Cardiac septum (tissue), 1 donor: Measurements from ENCODE around the gene F13B. TPM values are rescaled to one million over a fixed set of nuclear protein-coding genes. Genes with fewer than 3 reads are reported as not detected.
"Not testable (repeated sequence)": the region's sequence is repeated elsewhere in the genome, so short reads cannot be mapped to it uniquely, and the experiment has no call there.

Experiments used
- DNase-seq: peaks from one replicate; pipeline ENCODE4 v3.0.0-alpha.2; 2020; ENCODE audit warnings: low spot score
- intact Hi-C: fragments of 100-400 bp; cut with DNase I; formaldehyde crosslinking; loops from one replicate; pipeline ENCODE4 v1.14.0; 2022
- total RNA-seq: library from RNA; stranded (reverse); fragmentation: NEBNext Ultra II Directional; extraction: Animal tissue kit (Norgen Biotek cat#: 25700); gene quantifications from one replicate; pipeline ENCODE4 v1.2.1, GENCODE V29; 2021
- donor health status: DM: no; HTN: no; CAD: no.

Gene F13B
- total RNA-seq, 1 donor from 2014 or later, result not detected

GRCh38 chr1:196991919-196992651 is 75.0 kb downstream of the F13B start:
- intact Hi-C loops, DNase-seq: not testable (repeated sequence)

Other genes with a start within 250 kb of the F13B start
- gene CFHR1, start 247.5 kb downstream of the F13B start, total RNA-seq, result not detected
- not detected for gene CFHR4, start 179.2 kb downstream of the F13B start, total RNA-seq
- gene CFHR2, start 123.5 kb downstream of the F13B start, total RNA-seq, result not detected
- not detected for gene CFHR5, start 89.7 kb downstream of the F13B start, total RNA-seq
- 0.57 TPM for gene ASPM, start 79.4 kb upstream of the F13B start, total RNA-seq
- gene ZBTB41, start 134.0 kb upstream of the F13B start, total RNA-seq, result 10.3 TPM
- 0.24 TPM for gene CRB1, start 201.0 kb upstream of the F13B start, total RNA-seq